Subcutaneous adipose tissue (tissue), 4 donors: ENCODE measurements around the gene KIF3B. TPM values are rescaled to one million over a fixed set of nuclear protein-coding genes. Genes with fewer than 3 reads are reported as not detected.

Source experiments
- total RNA-seq, 4 donors: library from RNA; depleted of rRNA; stranded (reverse); fragments of >200 nt; gene quantifications; one replicate each; pipeline ENCODE4 v1.1.0, GENCODE V29; 2016
- TF ChIP-seq, protein P1 (sequence below): fragments of 450-650 bp; IDR thresholded peaks from one replicate; pipeline ENCODE4 v1.5.1; 2016; ENCODE audit warnings: low read depth, mild to moderate bottlenecking, control low read depth, antibody characterized with exemption, moderate library complexity

The KIF3B gene
- total RNA-seq: 10 to 100 TPM; 17.7 to 23.8 (median 21.2) TPM

DNA sequence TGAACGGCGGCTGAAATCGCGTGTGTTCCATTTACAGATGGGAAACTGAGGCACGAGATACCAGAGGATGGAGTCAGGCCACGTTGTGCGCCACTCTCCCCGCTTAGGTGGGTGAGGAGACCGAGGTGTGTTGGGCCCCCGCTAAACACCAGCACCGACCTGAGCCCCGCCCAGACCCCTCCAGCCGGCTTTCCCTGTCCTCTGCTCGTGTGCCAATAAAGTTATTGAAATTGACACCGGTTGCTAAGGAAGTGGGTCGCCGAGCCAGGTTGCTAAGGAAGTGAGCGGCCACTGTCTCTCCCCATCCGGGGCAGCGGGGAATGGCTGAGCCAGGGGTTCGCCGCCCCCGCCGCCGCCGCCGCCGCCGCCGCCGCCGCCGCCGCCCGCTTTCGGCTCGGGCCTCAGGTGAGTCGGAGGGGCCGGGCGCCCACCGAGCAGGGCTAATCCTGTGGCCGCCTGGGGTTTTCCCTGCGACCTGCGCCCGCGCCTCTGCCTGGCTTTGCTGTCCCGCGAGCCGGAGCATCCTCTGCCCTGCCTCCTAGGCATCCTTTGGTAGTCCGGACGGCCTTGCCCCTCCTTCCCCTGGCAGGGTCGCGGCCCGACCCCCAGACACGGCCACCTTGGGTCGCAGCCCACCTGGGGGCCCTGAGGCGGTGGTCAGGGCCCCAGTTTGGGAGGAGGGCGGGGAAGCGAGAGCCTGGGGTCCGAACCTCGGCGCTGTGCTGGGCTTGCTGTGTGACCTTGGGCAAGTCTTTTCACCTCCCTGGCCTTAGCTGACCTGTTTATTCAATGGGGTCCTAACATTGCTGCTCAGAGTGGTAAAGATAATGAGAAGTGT lies at the start of gene KIF3B:
Gene KIF3B, plus strand, starts transcription at position 291 of the 838 bp plus-strand sequence. CDS start 32,127 bp downstream, outside the sequence.
- TF ChIP-seq, protein P1, sequence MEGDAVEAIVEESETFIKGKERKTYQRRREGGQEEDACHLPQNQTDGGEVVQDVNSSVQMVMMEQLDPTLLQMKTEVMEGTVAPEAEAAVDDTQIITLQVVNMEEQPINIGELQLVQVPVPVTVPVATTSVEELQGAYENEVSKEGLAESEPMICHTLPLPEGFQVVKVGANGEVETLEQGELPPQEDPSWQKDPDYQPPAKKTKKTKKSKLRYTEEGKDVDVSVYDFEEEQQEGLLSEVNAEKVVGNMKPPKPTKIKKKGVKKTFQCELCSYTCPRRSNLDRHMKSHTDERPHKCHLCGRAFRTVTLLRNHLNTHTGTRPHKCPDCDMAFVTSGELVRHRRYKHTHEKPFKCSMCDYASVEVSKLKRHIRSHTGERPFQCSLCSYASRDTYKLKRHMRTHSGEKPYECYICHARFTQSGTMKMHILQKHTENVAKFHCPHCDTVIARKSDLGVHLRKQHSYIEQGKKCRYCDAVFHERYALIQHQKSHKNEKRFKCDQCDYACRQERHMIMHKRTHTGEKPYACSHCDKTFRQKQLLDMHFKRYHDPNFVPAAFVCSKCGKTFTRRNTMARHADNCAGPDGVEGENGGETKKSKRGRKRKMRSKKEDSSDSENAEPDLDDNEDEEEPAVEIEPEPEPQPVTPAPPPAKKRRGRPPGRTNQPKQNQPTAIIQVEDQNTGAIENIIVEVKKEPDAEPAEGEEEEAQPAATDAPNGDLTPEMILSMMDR: no peak

DNA sequence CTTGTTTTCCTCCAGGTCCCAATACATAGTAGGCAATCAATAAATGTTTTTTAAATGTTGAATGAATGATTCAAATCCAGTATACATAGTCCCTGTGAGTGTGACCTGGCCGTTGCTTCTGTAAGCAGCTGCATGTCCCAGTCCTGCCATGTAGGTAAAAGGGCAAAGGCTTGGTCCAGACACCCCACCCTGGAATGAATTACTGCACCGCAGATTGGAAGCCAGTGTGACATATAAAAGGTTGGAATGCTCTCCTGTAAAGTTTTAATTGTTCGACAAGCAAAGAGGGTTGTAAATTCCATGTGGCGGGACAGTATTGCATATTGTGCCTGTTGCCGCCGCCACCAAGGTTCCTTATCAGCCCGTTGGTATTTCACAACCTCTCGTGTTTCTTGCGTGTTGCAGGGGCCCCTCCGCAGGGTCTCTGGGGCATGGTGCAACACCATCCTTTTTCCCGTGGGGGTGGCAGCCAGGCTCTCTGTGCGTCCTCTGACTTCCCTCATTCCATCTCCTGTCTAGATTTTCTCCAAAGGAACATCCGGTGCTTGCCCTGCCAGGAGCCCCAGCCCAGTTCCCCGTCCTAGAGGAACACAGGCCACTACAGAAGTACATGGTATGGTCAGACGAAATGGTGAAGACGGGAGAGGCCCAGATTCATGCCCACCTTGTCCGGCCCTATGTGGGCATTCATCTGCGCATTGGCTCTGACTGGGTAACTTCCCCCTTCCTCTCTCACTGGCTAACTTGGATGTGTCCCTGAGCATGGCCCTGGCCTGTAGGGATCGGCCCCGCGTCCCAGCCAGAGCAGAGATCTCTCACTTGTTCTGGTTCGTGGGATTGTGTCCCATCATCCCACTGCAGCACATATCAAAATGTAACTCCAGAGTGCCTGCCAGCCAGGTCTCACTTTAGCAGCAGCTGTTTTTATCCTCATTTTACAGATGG lies 49.4 kb upstream of the KIF3B start:
- TF ChIP-seq, protein P1: no peak

DNA sequence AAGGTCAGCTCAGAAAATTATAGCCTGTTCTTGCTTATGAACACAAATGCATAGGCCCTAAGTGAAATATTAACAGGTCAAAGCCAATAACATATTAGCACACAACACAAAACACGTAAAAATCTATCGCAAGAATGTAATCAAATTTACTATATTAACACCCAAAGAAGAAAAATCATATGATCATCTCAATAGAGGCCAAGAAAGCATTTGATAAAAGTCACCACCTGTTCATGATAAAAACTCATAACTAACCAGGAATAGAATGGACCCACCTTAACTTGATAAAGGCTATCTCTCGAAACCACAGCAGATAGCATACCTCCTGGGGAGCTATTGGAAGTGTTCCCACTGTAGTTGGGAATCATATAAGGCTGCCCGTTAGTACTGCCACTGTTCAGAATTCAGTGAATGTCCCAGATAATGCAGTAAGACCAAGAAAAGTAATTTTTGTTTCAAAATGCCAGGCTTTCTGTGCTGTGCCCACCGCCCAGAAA lies 48.2 kb upstream of the KIF3B start:
- TF ChIP-seq, protein P1: no peak

DNA sequence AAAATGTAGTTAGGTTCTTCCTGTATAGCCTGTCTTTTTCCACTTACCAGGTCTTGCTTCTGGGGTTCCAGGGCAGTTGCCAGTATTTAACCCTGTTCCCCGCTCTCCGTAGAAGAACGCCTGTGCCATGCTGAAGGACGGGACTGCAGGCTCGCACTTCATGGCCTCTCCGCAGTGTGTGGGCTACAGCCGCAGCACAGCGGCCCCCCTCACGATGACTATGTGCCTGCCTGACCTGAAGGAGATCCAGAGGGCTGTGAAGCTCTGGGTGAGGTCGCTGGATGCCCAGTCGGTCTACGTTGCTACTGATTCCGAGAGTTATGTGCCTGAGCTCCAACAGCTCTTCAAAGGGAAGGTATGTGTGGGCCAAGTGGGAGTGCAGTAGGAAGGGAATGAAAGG lies 46.7 kb upstream of the KIF3B start:
- TF ChIP-seq, protein P1: no peak

DNA sequence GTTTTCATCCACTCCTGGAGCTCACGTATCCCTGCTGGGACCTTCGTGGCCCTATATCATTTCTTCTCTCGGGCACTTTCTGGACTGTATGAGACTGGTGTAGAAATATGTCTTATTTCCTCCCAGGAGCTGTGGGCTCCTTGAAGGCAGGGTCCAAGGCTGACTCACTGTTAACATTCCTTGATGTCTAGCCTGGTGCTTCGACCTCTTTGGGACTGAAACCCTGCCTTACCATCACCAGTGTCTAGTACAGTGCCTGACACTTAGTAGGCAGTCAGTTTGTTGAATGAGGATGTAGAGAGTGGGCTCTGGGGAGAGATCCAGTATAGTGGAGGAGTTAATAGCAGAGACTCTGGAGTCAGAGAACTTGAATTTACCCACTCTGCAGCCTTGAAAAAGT lies 46.2 kb upstream of the KIF3B start:
- TF ChIP-seq, protein P1: no peak

DNA sequence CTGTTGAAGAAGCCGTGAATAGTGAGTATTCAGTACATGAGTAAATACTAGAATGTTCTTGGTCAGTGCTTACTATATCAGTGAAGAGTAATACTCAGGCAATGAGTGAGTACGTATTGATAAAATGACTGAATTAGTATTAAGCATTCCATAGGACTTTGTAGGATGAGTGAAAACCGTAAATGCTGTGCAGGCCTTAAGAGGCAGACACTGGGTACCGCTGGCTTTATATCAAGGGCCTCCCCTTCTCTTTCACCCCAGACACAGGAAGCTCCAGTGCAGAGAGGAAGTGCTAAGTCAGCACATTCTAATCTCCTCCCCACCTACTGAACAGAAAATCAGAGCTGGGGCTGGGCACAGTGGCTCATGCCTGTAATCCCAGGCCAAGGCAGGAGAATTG lies 45.6 kb upstream of the KIF3B start:
- TF ChIP-seq, protein P1: no peak
